H1 (cell line): Measurements from ENCODE around the gene NPSR1. TPM values are rescaled to one million over a fixed set of nuclear protein-coding genes. Genes with fewer than 3 reads are reported as not detected.

Experiments used
- CTCF ChIA-PET: fragments of 300-600 bp; sonication (Branson Sonifier 250); formaldehyde crosslinking; loops from one replicate; lab custom pipeline; 2021; ENCODE audit not compliant: partially characterized antibody; lab: Charles Lee
- POLR2A ChIA-PET: fragments of 300-600 bp; sonication (Branson Sonifier 250); formaldehyde crosslinking; loops from one replicate; lab custom pipeline; 2021; ENCODE audit warnings: inconsistent platforms; ENCODE audit not compliant: partially characterized antibody; lab: Charles Lee
- DNase-seq, 2 experiments: peaks; one replicate each; pipeline versions ENCODE4 v3.0.0 to v3.0.0-alpha.2; 2010 to 2022; ENCODE audit warnings: low spot score in 2 of 2, low read depth in 1 of 2, mixed read lengths in 1 of 2
- FAIRE-seq: peaks from 2 replicates; lab custom pipeline; 2011; peaks lifted over from hg19 to GRCh38; lab: Jason Lieb, UNC
- H2AFZ ChIP-seq: 2 replicates; pipeline ENCODE4 v1.8.1; 2012; ENCODE audit warnings: low read length, inconsistent platforms
- H2AK5ac ChIP-seq: 2 replicates; pipeline ENCODE4 v1.6.1; 2013; ENCODE audit warnings: low read depth, low read length
- H2BK120ac ChIP-seq: replicated peaks from 2 replicates; pipeline ENCODE3; 2013; ENCODE audit warnings: low read depth, low read length, inconsistent platforms
- H2BK12ac ChIP-seq: 2 replicates; pipeline ENCODE4 v1.6.1; 2013; ENCODE audit warnings: low read depth, low read length
- H2BK15ac ChIP-seq: 2 replicates; pipeline ENCODE4 v1.6.1; 2013; ENCODE audit warnings: low read length
- H2BK20ac ChIP-seq: 2 replicates; pipeline ENCODE4 v1.6.1; 2013; ENCODE audit warnings: low read length
- H2BK5ac ChIP-seq: 2 replicates; pipeline ENCODE4 v1.6.1; 2013; ENCODE audit warnings: low read depth, low read length
- H3K14ac ChIP-seq: 2 replicates; pipeline ENCODE4 v1.6.1; 2013; ENCODE audit warnings: inconsistent platforms; ENCODE audit not compliant: insufficient read length
- H3K18ac ChIP-seq: 2 replicates; pipeline ENCODE4 v1.6.1; 2013; ENCODE audit warnings: low read length; ENCODE audit errors: extremely low read depth
- H3K23ac ChIP-seq: 2 replicates; pipeline ENCODE4 v1.6.1; 2013; ENCODE audit warnings: inconsistent platforms; ENCODE audit not compliant: insufficient read length
- H3K23me2 ChIP-seq: 2 replicates; pipeline ENCODE4 v1.6.1; 2013; ENCODE audit warnings: low read depth, low read length
- H3K27ac ChIP-seq: 2 replicates; pipeline ENCODE4 v1.6.1; 2011; ENCODE audit warnings: low read depth, low read length, inconsistent platforms
- H3K27me3 ChIP-seq, 4 experiments: replicated peaks in 1 of 4; 1 replicate in 1 of 4; 2 replicates in 3 of 4; pipeline versions ENCODE4 v1.6.1 to v1.8.1; 2011 to 2013; ENCODE audit warnings: low read length in 3 of 4, mild to moderate bottlenecking in 3 of 4, inconsistent platforms in 2 of 4, mixed read lengths in 2 of 4, moderate library complexity in 1 of 4; ENCODE audit not compliant: control insufficient read depth in 3 of 4, insufficient read depth in 3 of 4; ENCODE audit errors: extremely low read depth in 1 of 4
- H3K36me3 ChIP-seq, 4 experiments: 2 replicates each; pipeline versions ENCODE4 v1.6.1 to v1.8.1; 2011 to 2013; ENCODE audit warnings: mild to moderate bottlenecking in 4 of 4, low read length in 3 of 4, moderate library complexity in 2 of 4, control low read depth in 1 of 4, inconsistent platforms in 1 of 4; ENCODE audit not compliant: insufficient read depth in 4 of 4, control insufficient read depth in 2 of 4
- H3K4ac ChIP-seq: replicated peaks from 2 replicates; pipeline ENCODE3; 2013; ENCODE audit warnings: low read length, low read depth, mixed read lengths, inconsistent platforms; ENCODE audit not compliant: insufficient read length
- H3K4me1 ChIP-seq, 4 experiments: replicated peaks in 1 of 4; 1 replicate in 1 of 4; 2 replicates in 3 of 4; pipeline versions ENCODE4 v1.6.1 to v1.8.1; 2011 to 2013; ENCODE audit warnings: low read length in 3 of 4, inconsistent platforms in 2 of 4, mixed read lengths in 1 of 4; ENCODE audit not compliant: insufficient read depth in 4 of 4, control insufficient read depth in 3 of 4
- H3K4me2 ChIP-seq, 2 experiments: 2 replicates each; pipeline versions ENCODE4 v1.6.1 to v1.8.1; 2011 to 2013; ENCODE audit warnings: low read depth in 2 of 2, low read length in 2 of 2, control low read depth in 1 of 2, inconsistent platforms in 1 of 2, mild to moderate bottlenecking in 1 of 2; ENCODE audit not compliant: insufficient read depth in 1 of 2
- H3K4me3 ChIP-seq, 4 experiments: fragments of 200-600, 300-600 bp in 1 of 4; sonication (generic), shearing (Covaris generic), sonication (Bioruptor Twin) in 1 of 4; 2 replicates each; pipeline versions ENCODE4 v1.5.1 to v1.8.1; 2011 to 2016; ENCODE audit warnings: low read length in 4 of 4, low read depth in 3 of 4, control low read depth in 2 of 4, inconsistent platforms in 2 of 4, mild to moderate bottlenecking in 2 of 4, mixed read lengths in 1 of 4, moderate library complexity in 1 of 4; ENCODE audit not compliant: insufficient read depth in 2 of 4; ENCODE audit errors: extremely low read depth in 1 of 4
- H3K56ac ChIP-seq: replicated peaks from 2 replicates; pipeline ENCODE3; 2013; ENCODE audit warnings: low read depth, mild to moderate bottlenecking, mixed read lengths, low read length, inconsistent platforms; ENCODE audit not compliant: insufficient read length
- H3K79me1 ChIP-seq: 2 replicates; pipeline ENCODE4 v1.6.1; 2013; ENCODE audit warnings: low read depth, low read length, control low read depth
- H3K79me2 ChIP-seq, 2 experiments: 2 replicates each; pipeline versions ENCODE4 v1.6.1 to v1.8.1; 2012 to 2013; ENCODE audit warnings: low read length in 2 of 2, mild to moderate bottlenecking in 2 of 2, inconsistent platforms in 1 of 2; ENCODE audit not compliant: insufficient read depth in 2 of 2, control insufficient read depth in 1 of 2
- H3K9ac ChIP-seq, 4 experiments: replicated peaks in 1 of 4; 1 replicate in 1 of 4; 2 replicates in 3 of 4; pipeline versions ENCODE4 v1.6.1 to v1.8.1; 2011 to 2013; ENCODE audit warnings: low read depth in 3 of 4, low read length in 3 of 4, control low read depth in 2 of 4, mild to moderate bottlenecking in 2 of 4, moderate library complexity in 2 of 4, inconsistent platforms in 1 of 4; ENCODE audit errors: extremely low read depth in 1 of 4
- H3K9me3 ChIP-seq, 2 experiments: 2 replicates each; pipeline versions ENCODE4 v1.6.1 to v1.8.1; 2012 to 2013; ENCODE audit warnings: mild to moderate bottlenecking in 2 of 2, moderate library complexity in 2 of 2, control low read depth in 1 of 2, inconsistent platforms in 1 of 2, low read depth in 1 of 2, low read length in 1 of 2, mixed read lengths in 1 of 2; ENCODE audit not compliant: insufficient read depth in 2 of 2
- H4K20me1 ChIP-seq, 2 experiments: replicated peaks in 1 of 2; 2 replicates each; pipeline versions ENCODE3 to v1.8.1; 2011 to 2013; ENCODE audit warnings: inconsistent platforms in 2 of 2, low read length in 2 of 2, mild to moderate bottlenecking in 1 of 2; ENCODE audit not compliant: insufficient read depth in 2 of 2, control insufficient read depth in 1 of 2
- H4K5ac ChIP-seq: 2 replicates; pipeline ENCODE4 v1.6.1; 2013; ENCODE audit warnings: low read length, low read depth, mixed read lengths, inconsistent platforms; ENCODE audit not compliant: insufficient read length
- H4K8ac ChIP-seq: 2 replicates; pipeline ENCODE4 v1.8.0; 2013; ENCODE audit warnings: mild to moderate bottlenecking, moderate library complexity, low read length, inconsistent platforms; ENCODE audit not compliant: insufficient read depth; ENCODE audit errors: extremely low read depth
- H4K91ac ChIP-seq: replicated peaks from 2 replicates; pipeline ENCODE3; 2013; ENCODE audit warnings: low read length, mixed read lengths, inconsistent platforms; ENCODE audit not compliant: insufficient read length
- BRCA1 ChIP-seq: IDR thresholded peaks from 2 replicates; pipeline ENCODE4 v1.6.1; 2012; ENCODE audit warnings: low read depth, low read length, improper control_type of control experiment
- CBX8 ChIP-seq: fragments of 300-800, 300-1000 bp; sonication (generic); IDR thresholded peaks from 2 replicates; pipeline ENCODE4 v1.7.1; 2016; ENCODE audit warnings: low read depth, low read length, borderline replicate concordance
- HDAC2 ChIP-seq, 2 experiments: fragments of 300-600 bp in 1 of 2; sonication (generic) in 1 of 2; IDR thresholded peaks; 2 replicates each; pipeline ENCODE4 v1.6.1; 2011 to 2012; ENCODE audit warnings: low read depth in 2 of 2, low read length in 2 of 2, mild to moderate bottlenecking in 2 of 2, moderate library complexity in 2 of 2, borderline replicate concordance in 1 of 2, inconsistent platforms in 1 of 2
- JUN ChIP-seq: IDR thresholded peaks from 2 replicates; pipeline ENCODE4 v1.6.1; 2011; ENCODE audit warnings: low read depth, mild to moderate bottlenecking, improper control_type of control experiment, low read length
- KDM5A ChIP-seq: fragments of 200-600 bp; IDR thresholded peaks from 2 replicates; pipeline ENCODE4 v1.7.1; 2012; ENCODE audit warnings: mild to moderate bottlenecking, low read length, inconsistent platforms, mixed read lengths
- MAFK ChIP-seq: IDR thresholded peaks from 2 replicates; pipeline ENCODE4 v1.6.1; 2012; ENCODE audit warnings: low read depth, mild to moderate bottlenecking, improper control_type of control experiment, low read length
- NANOG ChIP-seq: IDR thresholded peaks from 2 replicates; pipeline ENCODE4 v1.6.1; 2011; ENCODE audit warnings: low read length, low read depth, mild to moderate bottlenecking, inconsistent platforms; ENCODE audit not compliant: insufficient read depth, poor library complexity, severe bottlenecking
- POLR2AphosphoS5 ChIP-seq: IDR thresholded peaks from 2 replicates; pipeline ENCODE4 v1.6.1; 2011; ENCODE audit warnings: low read depth, low read length
- RBBP5 ChIP-seq: IDR thresholded peaks from 2 replicates; pipeline ENCODE4 v1.7.1; 2012; ENCODE audit warnings: low read depth, mild to moderate bottlenecking, inconsistent platforms, low read length, moderate library complexity, borderline replicate concordance
- RFX5 ChIP-seq: IDR thresholded peaks from 2 replicates; pipeline ENCODE4 v1.6.1; 2011; ENCODE audit warnings: low read depth, low read length, improper control_type of control experiment, borderline replicate concordance
- SRF ChIP-seq: IDR thresholded peaks from 2 replicates; pipeline ENCODE4 v1.6.1; 2011; ENCODE audit warnings: mild to moderate bottlenecking, low read depth, low read length, moderate library complexity
- TAF7 ChIP-seq: optimal IDR thresholded peaks from 2 replicates; pipeline ENCODE3; 2011; ENCODE audit warnings: low read depth, mild to moderate bottlenecking, inconsistent platforms, low read length, moderate library complexity, borderline replicate concordance
- TCF12 ChIP-seq: IDR thresholded peaks from 2 replicates; pipeline ENCODE4 v1.6.1; 2011; ENCODE audit warnings: low read depth, mild to moderate bottlenecking, low read length
- YY1 ChIP-seq: IDR thresholded peaks from 2 replicates; pipeline ENCODE4 v1.6.1; 2011; ENCODE audit warnings: low read depth, mild to moderate bottlenecking, low read length
- polyA plus RNA-seq, 7 experiments: library from polyadenylated mRNA; depleted of rRNA in 3 of 7; stranded (reverse) in 5 of 7; unstranded in 2 of 7; fragments of >200 nt in 5 of 7; fragments of 200-250 nt in 2 of 7; gene quantifications; 1 replicate in 5 of 7; 2 replicates in 1 of 7; 4 replicates in 1 of 7; pipeline versions ENCODE4 v1.2.1 to v1.2.3, GENCODE V29; 2011 to 2013; ENCODE audit warnings: missing spikeins in 2 of 7, mixed read lengths in 2 of 7
- total RNA-seq: library from RNA; stranded (reverse); fragmentation: NEBNext Ultra II Directional; extraction: Animal tissue kit (Norgen Biotek cat#: 25700); gene quantifications from 2 replicates; pipeline ENCODE4 v1.2.1, GENCODE V29; 2021
- TF ChIP-seq, protein P1 (sequence below): IDR thresholded peaks from 2 replicates; pipeline ENCODE4 v1.6.1; 2011; ENCODE audit warnings: low read length, improper control_type of control experiment

NPSR1 gene
- total and polyA plus RNA-seq, 2 of the 8 experiments (the other 6 are each of a cell fraction or from before 2014, with no cell fraction given), result not detected

DNA sequence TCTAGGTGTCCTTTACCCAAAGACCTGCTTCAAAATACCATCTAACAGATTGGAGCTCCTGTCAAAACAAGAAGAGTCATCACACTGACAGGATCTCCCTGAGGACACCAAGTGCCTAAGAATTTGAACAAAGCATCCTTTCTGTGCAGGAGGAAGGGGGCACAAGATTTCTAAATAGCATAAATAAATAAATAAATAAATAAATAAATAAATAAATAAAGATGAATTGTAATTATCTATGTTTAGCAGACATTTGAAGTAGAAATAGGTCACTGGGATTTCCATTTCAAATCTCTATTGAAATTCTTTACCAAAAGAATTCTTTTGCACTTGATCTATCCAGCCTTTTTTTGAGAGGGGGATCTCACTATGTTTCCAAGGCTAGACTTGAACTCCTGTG lies 65.3 kb downstream of the NPSR1 start:
- Histone ChIP-seq H3K79me2 (no peaks in the 10 kb centered on the region), H2BK12ac (no peak overlapping the region), H2BK120ac (no peak overlapping the region), H3K23ac (no peak overlapping the region), H3K4me1 (peaks cover 0 to 7% (median 0%) of the 10 kb centered on the region in 4 experiments; a peak in 2 of 7 replicates), H2AK5ac (no peak overlapping the region), H4K91ac (no peak overlapping the region), H3K23me2 (no peaks in the 10 kb centered on the region; the same call in 1 of the 2 replicates), H4K8ac (no peak overlapping the region), H3K9me3 (no peaks in the 10 kb centered on the region), H3K27ac (no peak overlapping the region), H3K36me3 (no peaks in the 10 kb centered on the region), H3K18ac (no peak overlapping the region), H3K79me1 (no peaks in the 10 kb centered on the region), H2AFZ (no peak overlapping the region), H3K27me3 (no peaks in the 10 kb centered on the region), H2BK20ac (no peak overlapping the region), H3K4me3 (no peak overlapping the region), H3K9ac (no peak overlapping the region), H4K5ac (no peak overlapping the region), H3K14ac (no peak overlapping the region), H2BK15ac (no peak overlapping the region), H4K20me1 (no peaks in the 10 kb centered on the region), H3K4ac (no peak overlapping the region), H3K56ac (no peak overlapping the region), H3K4me2 (no peak overlapping the region), H2BK5ac (no peak overlapping the region)
- no peak for FAIRE-seq
- ChIA-PET POLR2A (no interaction called here), CTCF (interaction anchor here (1.5 kb wide), 1 partner anchor 37 kb away, joined by 3 read pairs; no protein-coding TSS in a partner anchor)
- no peak for DNase-seq
- TF ChIP-seq RFX5 (no peak), TAF7 (no peak), KDM5A (no peak), RBBP5 (no peak), YY1 (no peak), CBX8 (no peak), HDAC2 (IDR thresholded peaks at IDR 0.05; ENCODE audit: borderline replicate concordance in 1 of 2, low read depth in 2 of 2, low read length in 2 of 2) (no peak), TCF12 (no peak), NANOG (no peak), JUN (no peak), MAFK (no peak), SRF (no peak), POLR2AphosphoS5 (no peak), BRCA1 (no peak)
- TF ChIP-seq, protein P1, sequence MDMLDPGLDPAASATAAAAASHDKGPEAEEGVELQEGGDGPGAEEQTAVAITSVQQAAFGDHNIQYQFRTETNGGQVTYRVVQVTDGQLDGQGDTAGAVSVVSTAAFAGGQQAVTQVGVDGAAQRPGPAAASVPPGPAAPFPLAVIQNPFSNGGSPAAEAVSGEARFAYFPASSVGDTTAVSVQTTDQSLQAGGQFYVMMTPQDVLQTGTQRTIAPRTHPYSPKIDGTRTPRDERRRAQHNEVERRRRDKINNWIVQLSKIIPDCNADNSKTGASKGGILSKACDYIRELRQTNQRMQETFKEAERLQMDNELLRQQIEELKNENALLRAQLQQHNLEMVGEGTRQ, result no peak
